Left kidney (tissue), 2 donors: ENCODE data around the gene CCN6. TPM values are rescaled to one million over a fixed set of nuclear protein-coding genes. Genes with fewer than 3 reads are reported as not detected.
"Not testable (repeated sequence)": the region's sequence is repeated elsewhere in the genome, so short reads cannot be mapped to it uniquely, and the experiment has no call there.

Experiments
- DNase-seq: peaks from one replicate; pipeline ENCODE4 v3.0.0-alpha.2; 2013
- polyA plus RNA-seq: library from polyadenylated mRNA; unstranded; fragments of 120-200 nt; gene quantifications from one replicate; pipeline ENCODE4 v1.2.1, GENCODE V29; 2013; ENCODE audit not compliant: insufficient read length

CCN6 gene
- polyA plus RNA-seq, 1 donor: 2.7 TPM

GRCh38 chr6:112029045-112029822 is 24.7 kb upstream of the CCN6 start:
- DNase-seq: no peak

GRCh38 chr6:112030206-112030960 is 23.5 kb upstream of the CCN6 start:
- DNase-seq: no peak

GRCh38 chr6:112030961-112031660 is 22.8 kb upstream of the CCN6 start:
- DNase-seq: no peak

GRCh38 chr6:112031960-112032359 is 21.9 kb upstream of the CCN6 start:
- DNase-seq: no peak

- DNase-seq: no peak
Measured at GRCh38 chr6:112032728-112033127, 21.2 kb upstream of the CCN6 start.

GRCh38 chr6:112033791-112034615 is 19.9 kb upstream of the CCN6 start:
- DNase-seq: no peak

GRCh38 chr6:112034616-112034995 is 19.3 kb upstream of the CCN6 start:
- DNase-seq: no peak

GRCh38 chr6:112036088-112036637 is 17.7 kb upstream of the CCN6 start:
- no peak for DNase-seq

GRCh38 chr6:112037783-112038216 is 16.1 kb upstream of the CCN6 start:
- no peak for DNase-seq

GRCh38 chr6:112038268-112038667 is 15.6 kb upstream of the CCN6 start:
- no peak for DNase-seq

- no peak for DNase-seq
Measured at GRCh38 chr6:112038756-112039430, 15.0 kb upstream of the CCN6 start.

- no peak for DNase-seq
Measured at GRCh38 chr6:112039431-112039770, 14.5 kb upstream of the CCN6 start.

- DNase-seq: no peak
Measured at GRCh38 chr6:112040956-112041355, 12.9 kb upstream of the CCN6 start.

GRCh38 chr6:112041535-112041934 is 12.4 kb upstream of the CCN6 start:
- DNase-seq: no peak

- peak; percentile 91 for DNase-seq
Measured at GRCh38 chr6:112043032-112044007, 10.6 kb upstream of the CCN6 start.

GRCh38 chr6:112044196-112044595 is 9.7 kb upstream of the CCN6 start:
- no peak for DNase-seq

- no peak for DNase-seq
Measured at GRCh38 chr6:112044856-112045255, 9.0 kb upstream of the CCN6 start.

- not testable (repeated sequence) for DNase-seq
Measured at GRCh38 chr6:112047523-112047922, 6.4 kb upstream of the CCN6 start.

GRCh38 chr6:112049026-112049799 is 4.7 kb upstream of the CCN6 start:
- no peak for DNase-seq
